HepG2 (cell line): ENCODE results near the gene TMEM225B. TPM values are rescaled to one million over a fixed set of nuclear protein-coding genes. Genes with fewer than 3 reads are reported as not detected.

Experiments used
- ELF3 ChIP-seq: IDR thresholded peaks from 2 replicates; pipeline ENCODE4 v1.6.1; 2016; ENCODE audit warnings: missing genetic modification reagents, missing compliant biosample characterization
- GLI4 ChIP-seq: sonication (generic); formaldehyde crosslinking; IDR thresholded peaks from 2 replicates; pipeline ENCODE4 v1.5.1; 2020; ENCODE audit warnings: missing genetic modification reagents, mild to moderate bottlenecking, moderate library complexity, borderline replicate concordance
- HMGXB3 ChIP-seq: sonication (generic); formaldehyde crosslinking; IDR thresholded peaks from 2 replicates; pipeline ENCODE4 v1.4.0; 2020; ENCODE audit warnings: missing genetic modification reagents, borderline replicate concordance
- MAX ChIP-seq: IDR thresholded peaks from 2 replicates; pipeline ENCODE4 v1.6.1; 2012; ENCODE audit warnings: inconsistent platforms
- TBX2 ChIP-seq: sonication (generic); formaldehyde crosslinking; IDR thresholded peaks from 2 replicates; pipeline ENCODE4 v1.5.0; 2020; ENCODE audit warnings: missing genetic modification reagents, mild to moderate bottlenecking, borderline replicate concordance
- ZBTB40 ChIP-seq, 2 experiments: fragments of 450-650 bp in 1 of 2; sonication (generic) in 1 of 2; formaldehyde crosslinking in 1 of 2; IDR thresholded peaks; 2 replicates each; pipeline versions ENCODE4 v1.6.1 to v1.8.0; 2016 to 2022; ENCODE audit warnings: antibody characterized with exemption in 1 of 2, mild to moderate bottlenecking in 1 of 2, missing genetic modification reagents in 1 of 2
- ZFYVE20 ChIP-seq: sonication (generic); formaldehyde crosslinking; IDR thresholded peaks from 2 replicates; pipeline ENCODE4 v1.8.0; 2023; ENCODE audit warnings: low read depth, mild to moderate bottlenecking, moderate library complexity, missing genetic modification reagents, borderline replicate concordance
- ZNF550 ChIP-seq: sonication (generic); formaldehyde crosslinking; IDR thresholded peaks from 2 replicates; pipeline ENCODE4 v1.4.0; 2020; ENCODE audit warnings: mild to moderate bottlenecking, missing genetic modification reagents, borderline replicate concordance
- ZNF569 ChIP-seq: sonication (generic); formaldehyde crosslinking; IDR thresholded peaks from 2 replicates; pipeline ENCODE4 v1.5.0; 2020; ENCODE audit warnings: mild to moderate bottlenecking, missing genetic modification reagents, moderate library complexity, borderline replicate concordance
- ZNF660 ChIP-seq: sonication (generic); formaldehyde crosslinking; IDR thresholded peaks from 2 replicates; pipeline ENCODE4 v1.5.1; 2020; ENCODE audit warnings: mild to moderate bottlenecking, low read depth, missing genetic modification reagents, borderline replicate concordance
- polyA plus RNA-seq, 8 experiments: library from polyadenylated mRNA; depleted of rRNA in 3 of 8; stranded (reverse) in 7 of 8; unstranded in 1 of 8; fragments of >200 nt; fragmentation: Illumina TruSeq in 4 of 8; extraction: Trizol in 4 of 8; gene quantifications; 2 replicates each; pipeline versions ENCODE4 v1.2.1 to v1.2.3, GENCODE V29; 2011 to 2016; ENCODE audit warnings: low read depth in 4 of 8, missing spikeins in 1 of 8, mixed read lengths in 1 of 8; ENCODE audit not compliant: insufficient read depth in 1 of 8
- total RNA-seq, 5 experiments: library from RNA; depleted of rRNA; stranded (reverse); fragments of >200 nt; fragmentation: Illumina TruSeq; extraction: Trizol; gene quantifications; 2 replicates each; pipeline ENCODE4 v1.2.3, GENCODE V29; 2016; ENCODE audit warnings: low read depth in 1 of 5

Gene TMEM225B
- total and polyA plus RNA-seq, 2 of the 13 experiments (the other 11 are each of a cell fraction or from before 2014, with no cell fraction given), result 0.78 to 0.95 TPM

GRCh38 chr7:99551767-99552463 lies 46.2 kb upstream of the TMEM225B start, which contains the start of gene FAM200A (continued):
- TF ChIP-seq HMGXB3 (no peak), GLI4 (CRISPR knock-in tag) (no peak), ZNF660 (no peak), MAX (peak; percentile 37; the same call in 1 of the 2 replicates), ZNF569 (CRISPR knock-in tag) (0 out of 2 replicates have a peak, but pooled peaks have one; percentile 36), TBX2 (CRISPR knock-in tag) (peak; percentile 57; the same call in 1 of the 2 replicates), ZFYVE20 (CRISPR knock-in tag) (no peak), ELF3 (CRISPR knock-in tag) (peak; percentile 52; the same call in 1 of the 2 replicates), ZBTB40 (IDR thresholded peaks at IDR 0.05) (peak; percentile 74), ZBTB40 (CRISPR knock-in tag; IDR thresholded peaks at IDR 0.05) (peak; percentile 80), ZNF550 (CRISPR knock-in tag) (no peak)
